PC-3 (cell line): ENCODE measurements around the gene DNM3. TPM values are rescaled to one million over a fixed set of nuclear protein-coding genes. Genes with fewer than 3 reads are reported as not detected.

ENCODE experiments used
- ATAC-seq: fragments of 200-7000 bp; cut with Tn5 transposase; 2 replicates; pipeline ENCODE4 v1.9.1; 2020; ENCODE audit warnings: mild to moderate bottlenecking, moderate library complexity
- BruUV-seq: library from RNA; stranded (reverse); fragments of 400-500 nt; replicated peaks from 2 replicates; lab custom pipeline; 2021; lab: Mats Ljungman, UMichigan
- CTCF ChIA-PET: fragments of 300-600 bp; sonication (Branson Sonifier 250); formaldehyde crosslinking; loops from one replicate; lab custom pipeline; 2022; ENCODE audit warnings: antibody characterized with exemption; lab: Charles Lee
- POLR2A ChIA-PET: fragments of 300-600 bp; sonication (Branson Sonifier 250); formaldehyde crosslinking; loops from one replicate; lab custom pipeline; 2022; ENCODE audit warnings: antibody characterized with exemption; ENCODE audit not compliant: unreplicated experiment; lab: Charles Lee
- DNase-seq: peaks from one replicate; pipeline ENCODE4 v3.0.0-alpha.2; 2015
- H2AFZ ChIP-seq: fragments of 300-600 bp; sonication (generic); 2 replicates; pipeline ENCODE4 v1.6.0; 2016; ENCODE audit warnings: antibody characterized with exemption, low read length
- H3F3A ChIP-seq: fragments of 300-600 bp; sonication (generic); one replicate; pipeline ENCODE4 v1.6.0; 2017; ENCODE audit warnings: antibody characterized with exemption, low read length, control low read depth, mild to moderate bottlenecking; ENCODE audit not compliant: unreplicated experiment
- H3K27ac ChIP-seq: fragments of 300-600 bp; sonication (generic); 2 replicates; pipeline ENCODE4 v1.5.1; 2016; ENCODE audit warnings: mild to moderate bottlenecking, low read length
- H3K27me3 ChIP-seq: fragments of 300-600 bp; sonication (generic); 2 replicates; pipeline ENCODE4 v1.6.1; 2016; ENCODE audit warnings: low read length, mixed read lengths
- H3K36me3 ChIP-seq: fragments of 300-600 bp; sonication (generic); 2 replicates; pipeline ENCODE4 v1.6.1; 2016; ENCODE audit warnings: low read depth, mixed run types, low read length, mixed read lengths
- H3K4me1 ChIP-seq: fragments of 300-600 bp; sonication (generic); 2 replicates; pipeline ENCODE4 v1.5.1; 2016; ENCODE audit warnings: low read length; ENCODE audit not compliant: insufficient read depth
- H3K4me2 ChIP-seq: fragments of 300-600 bp; sonication (generic); 2 replicates; pipeline ENCODE4 v1.6.0; 2016; ENCODE audit warnings: low read length
- H3K4me3 ChIP-seq: fragments of 300-600 bp; sonication (generic); 2 replicates; pipeline ENCODE4 v1.5.1; 2016; ENCODE audit warnings: mild to moderate bottlenecking, low read length, mixed read lengths
- H3K79me2 ChIP-seq: fragments of 300-600 bp; sonication (generic); 2 replicates; pipeline ENCODE4 v1.6.1; 2017; ENCODE audit warnings: low read length, mixed read lengths
- H3K9ac ChIP-seq: fragments of 300-600 bp; sonication (generic); 2 replicates; pipeline ENCODE4 v1.6.0; 2016; ENCODE audit warnings: mild to moderate bottlenecking, low read length
- H3K9me2 ChIP-seq: fragments of 300-600 bp; sonication (generic); replicated peaks from 2 replicates; pipeline ENCODE4 v1.6.1; 2016; ENCODE audit warnings: mixed run types, low read length, mixed read lengths
- H3K9me3 ChIP-seq: fragments of 300-600 bp; sonication (generic); 2 replicates; pipeline ENCODE4 v1.6.1; 2016; ENCODE audit warnings: low read length, mixed read lengths
- H4K20me1 ChIP-seq: fragments of 300-600 bp; sonication (generic); 2 replicates; pipeline ENCODE4 v1.6.1; 2016; ENCODE audit warnings: low read length, mixed read lengths
- CTCF ChIP-seq: fragments of 300-600 bp; sonication (generic); conservative IDR thresholded peaks from 2 replicates; pipeline ENCODE4 v1.5.1; 2017; ENCODE audit warnings: antibody characterized with exemption, low read depth, mild to moderate bottlenecking, low read length
- EZH2 ChIP-seq: fragments of 300-600 bp; sonication (generic); IDR thresholded peaks from one replicate; pipeline ENCODE4 v1.6.1; 2017; ENCODE audit warnings: antibody characterized with exemption, mild to moderate bottlenecking, low read length; ENCODE audit not compliant: unreplicated experiment
- EZH2phosphoT487 ChIP-seq: fragments of 300-600 bp; sonication (generic); IDR thresholded peaks from 2 replicates; pipeline ENCODE4 v1.6.1; 2018; ENCODE audit warnings: mild to moderate bottlenecking, antibody characterized with exemption, low read length, borderline replicate concordance
- intact Hi-C: fragments of 100-400 bp; cut with micrococcal nuclease; formaldehyde crosslinking; loops from 2 replicates; pipeline ENCODE4 v1.9.0; 2023
- total RNA-seq: library from RNA; depleted of rRNA; stranded (reverse); fragments of >200 nt; gene quantifications from 2 replicates; pipeline ENCODE4 v1.2.3, GENCODE V29; 2014

Gene DNM3
- total RNA-seq, 1 experiment from 2014 or later, result 0.98 TPM

- Histone ChIP-seq H3K4me1 (peaks cover 24% of the 10 kb centered on the region), H3K27me3 (no peaks in the 10 kb centered on the region), H3K9me3 (no peaks in the 10 kb centered on the region), H3K36me3 (no peaks in the 10 kb centered on the region), H4K20me1 (no peaks in the 10 kb centered on the region), H3K9me2 (no peaks in the 10 kb centered on the region), H3F3A (peaks cover 4% of the 10 kb centered on the region), H3K4me3 (peak overlapping the region; percentile 48; the same call in 1 of the 2 replicates), H2AFZ (peak overlapping the region; percentile 2; the same call in 1 of the 2 replicates), H3K27ac (peak overlapping the region; percentile 70), H3K4me2 (peak overlapping the region; percentile 74), H3K9ac (peak overlapping the region; percentile 20; the same call in 1 of the 2 replicates), H3K79me2 (no peaks in the 10 kb centered on the region)
- TF ChIP-seq EZH2, result no peak
- TF ChIP-seq CTCF, result no peak
- intact Hi-C loops, result loop anchor here (1.0 to 5.0 kb wide), 4 partner anchors 10 to 55 kb away; no protein-coding TSS in a partner anchor
- no TSS peak for BruUV-seq
- ChIA-PET CTCF (no interaction called here), POLR2A (interaction anchor here (0.6 kb wide), 1 partner anchor 31 kb away, joined by 4 read pairs; no protein-coding TSS in a partner anchor)
- ATAC-seq (peak; percentile 35), DNase-seq (peak; percentile 42)
Measured at GRCh38 chr1:172342584-172343239, 501.4 kb downstream of the DNM3 start.

- ATAC-seq, result peak; percentile 93
- H3K36me3 ChIP-seq, result no peaks in the 10 kb centered on the region
- no peaks in the 10 kb centered on the region for H3K79me2 ChIP-seq
- H4K20me1 ChIP-seq, result no peaks in the 10 kb centered on the region
- H3K27ac ChIP-seq, result peak overlapping the region; percentile 70
- peak overlapping the region; percentile 48 for H3K4me3 ChIP-seq
- peak overlapping the region; percentile 74 for H3K4me2 ChIP-seq
- H3K9me2 ChIP-seq, result no peaks in the 10 kb centered on the region
- peaks cover 24% of the 10 kb centered on the region for H3K4me1 ChIP-seq
- peak; percentile 85 for DNase-seq
- peak overlapping the region; percentile 71 for H2AFZ ChIP-seq
- H3K27me3 ChIP-seq, result no peaks in the 10 kb centered on the region
- ChIA-PET CTCF (interaction anchor here (0.7 kb wide), 1 partner anchor 18 kb away, joined by 3 read pairs; no protein-coding TSS in a partner anchor), POLR2A (interaction anchor here (0.6 kb wide), 3 partner anchors 31 to 341 kb away, joined by 3 to 4 read pairs (median 3); no protein-coding TSS in a partner anchor)
- no peak for TF ChIP-seq EZH2phosphoT487
- TF ChIP-seq CTCF, result no peak
- TF ChIP-seq EZH2, result no peak
- H3F3A ChIP-seq, result peaks cover 4% of the 10 kb centered on the region
- H3K9me3 ChIP-seq, result no peaks in the 10 kb centered on the region
- intact Hi-C loops, result loop anchor here (1.0 to 5.0 kb wide), 4 partner anchors 9 to 54 kb away; no protein-coding TSS in a partner anchor
- BruUV-seq, result no TSS peak
- peak overlapping the region; percentile 20 for H3K9ac ChIP-seq
Measured at GRCh38 chr1:172343240-172344160, 502.2 kb downstream of the DNM3 start.
